GM12872 (cell line): ENCODE results near the gene ZIC2.

Experiments used
- CTCF ChIP-seq: IDR thresholded peaks from 3 replicates; pipeline ENCODE4 v1.5.1; 2011; ENCODE audit warnings: low read depth, mild to moderate bottlenecking, low read length, moderate library complexity; ENCODE audit not compliant: insufficient read depth

ZIC2 gene

GRCh38 chr13:99987154-99988019 lies 5.8 kb downstream of the ZIC2 start:
- TF ChIP-seq CTCF: no peak

DNA sequence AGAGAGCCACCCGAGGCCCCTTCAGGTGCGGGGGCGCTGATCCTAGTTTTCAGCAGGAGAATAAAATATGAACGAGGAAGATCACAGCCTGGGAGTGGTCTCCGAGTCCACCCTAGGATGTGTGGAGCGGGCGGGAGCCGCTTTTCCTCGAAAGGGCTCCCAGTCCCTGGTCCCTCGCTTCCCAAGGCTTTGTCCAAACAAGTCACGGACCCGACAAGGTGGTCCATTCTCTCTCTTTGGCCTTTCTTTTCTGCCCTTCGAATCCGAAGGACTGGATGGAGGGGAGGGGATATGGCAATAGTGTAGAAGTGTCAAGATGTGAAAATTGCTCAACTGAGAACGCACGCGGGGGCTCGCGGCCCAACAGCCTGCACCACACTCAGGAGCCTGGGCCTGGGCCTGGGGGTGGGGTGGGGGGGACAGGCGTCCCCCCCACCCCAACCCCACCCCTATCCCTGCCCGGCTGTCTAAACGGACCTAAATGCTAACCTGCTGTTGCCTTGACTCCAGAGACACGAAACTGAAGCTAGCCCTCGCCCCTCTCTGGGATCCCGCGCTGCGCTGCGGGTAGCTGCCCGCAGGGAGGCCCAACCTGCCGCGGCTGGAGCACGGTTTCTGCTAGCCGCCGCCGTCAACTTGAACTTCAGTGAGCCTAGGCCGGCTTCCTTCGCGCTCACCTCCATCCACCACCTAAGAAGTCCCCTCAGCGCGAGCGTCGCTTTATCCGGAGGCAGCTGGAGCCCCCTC lies 7.1 kb downstream of the ZIC2 start:
- no peak for TF ChIP-seq CTCF

GRCh38 chr13:99989276-99990125 lies 7.9 kb downstream of the ZIC2 start:
- TF ChIP-seq CTCF: no peak

- no peak for TF ChIP-seq CTCF
Measured at GRCh38 chr13:99990126-99990977, 8.8 kb downstream of the ZIC2 start.

DNA sequence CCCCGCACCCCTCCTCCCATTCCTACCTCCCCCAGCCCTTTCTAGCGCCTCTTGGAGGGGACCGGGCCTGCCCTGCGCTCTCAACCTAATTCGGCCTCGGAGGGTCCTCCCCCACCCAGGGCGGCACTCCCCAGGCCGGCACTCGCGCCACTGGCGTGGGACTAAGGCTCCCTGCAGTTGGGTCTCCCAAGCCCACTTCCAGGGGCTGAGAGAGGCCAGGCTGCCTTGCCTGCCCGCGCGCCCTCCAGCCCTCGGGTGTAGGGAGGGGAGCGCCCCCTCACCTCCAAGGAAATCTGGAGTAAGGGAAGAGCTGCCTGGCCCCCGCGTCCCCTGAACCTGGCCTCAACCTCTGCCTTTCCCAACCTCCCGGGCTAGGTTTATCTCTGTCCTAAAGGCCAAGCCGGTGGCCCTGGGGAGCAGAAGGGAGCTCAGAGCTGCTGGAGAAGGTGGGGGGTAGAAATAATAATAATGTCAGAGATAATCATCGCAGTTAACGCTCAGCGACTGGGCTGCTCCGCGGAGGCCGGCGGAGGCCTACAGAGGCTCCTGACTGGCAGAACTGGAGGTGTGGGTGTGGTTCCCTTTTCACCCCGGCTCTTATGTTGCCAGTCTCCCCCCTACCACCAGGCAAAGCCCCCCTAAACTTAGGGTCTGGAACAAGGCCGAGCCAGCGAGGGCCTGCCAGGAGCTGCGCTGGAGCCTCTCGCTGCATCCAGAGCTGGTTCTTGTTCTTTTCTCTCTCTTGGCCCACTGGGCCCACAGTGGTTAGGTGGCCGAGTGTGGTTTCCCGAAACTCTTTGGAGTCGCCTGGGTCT lies 9.6 kb downstream of the ZIC2 start:
- no peak for TF ChIP-seq CTCF
